HEK293T (cell line): ENCODE data around the gene PAPOLA.

Experiments
- ARNT ChIP-seq: fragments of 450-650 bp; IDR thresholded peaks from 2 replicates; pipeline ENCODE4 v1.6.1; 2017; ENCODE audit warnings: mild to moderate bottlenecking
- BHLHE40 ChIP-seq: fragments of 450-650 bp; IDR thresholded peaks from 2 replicates; pipeline ENCODE4 v1.6.1; 2016; ENCODE audit warnings: mild to moderate bottlenecking, moderate library complexity, borderline replicate concordance
- ELF4 ChIP-seq: fragments of 450-650 bp; IDR thresholded peaks from 2 replicates; pipeline ENCODE4 v1.6.1; 2017; ENCODE audit warnings: antibody characterized with exemption
- FOXA1 ChIP-seq: fragments of 450-650 bp; IDR thresholded peaks from 2 replicates; pipeline ENCODE4 v1.6.1; 2016; ENCODE audit warnings: mild to moderate bottlenecking
- FOXK2 ChIP-seq: fragments of 450-650 bp; IDR thresholded peaks from 2 replicates; pipeline ENCODE4 v1.6.1; 2016; ENCODE audit warnings: mild to moderate bottlenecking
- FOXM1 ChIP-seq: fragments of 450-650 bp; IDR thresholded peaks from 2 replicates; pipeline ENCODE4 v1.6.1; 2017; ENCODE audit warnings: mild to moderate bottlenecking, borderline replicate concordance
- L3MBTL2 ChIP-seq: fragments of 450-650 bp; conservative IDR thresholded peaks from 2 replicates; pipeline ENCODE4 v1.6.1; 2016; ENCODE audit warnings: mild to moderate bottlenecking
- SP1 ChIP-seq: fragments of 450-650 bp; IDR thresholded peaks from 2 replicates; pipeline ENCODE4 v1.6.1; 2017
- SUZ12 ChIP-seq: fragments of 450-650 bp; IDR thresholded peaks from 2 replicates; pipeline ENCODE4 v1.6.1; 2016; ENCODE audit warnings: mild to moderate bottlenecking
- TARDBP ChIP-seq: fragments of 450-650 bp; IDR thresholded peaks from 2 replicates; pipeline ENCODE4 v1.6.1; 2016
- ZNF384 ChIP-seq: fragments of 450-650 bp; IDR thresholded peaks from 2 replicates; pipeline ENCODE4 v1.6.1; 2016
- TF ChIP-seq, protein P1 (sequence below): fragments of 450-650 bp; IDR thresholded peaks from 2 replicates; pipeline ENCODE4 v1.6.1; 2016

DNA sequence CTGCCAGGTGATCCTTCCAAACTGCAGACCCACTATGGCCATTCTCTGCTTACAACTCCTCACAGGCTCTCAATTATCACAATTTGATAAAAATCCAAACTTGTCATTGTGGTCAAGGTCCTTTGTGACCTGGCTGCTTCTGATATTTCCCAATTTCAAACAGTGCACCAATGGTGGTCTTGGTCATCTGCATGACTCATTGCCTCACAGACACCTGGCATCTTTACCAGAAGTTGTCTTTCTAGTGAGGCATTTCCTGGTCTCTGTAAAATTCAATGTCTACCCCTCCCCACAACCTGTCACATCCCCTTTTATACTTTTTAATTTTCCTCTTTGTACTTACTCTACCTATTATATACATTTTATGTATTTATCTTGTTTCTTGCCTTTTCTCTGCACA, 17.8 kb upstream of the PAPOLA start:
- TF ChIP-seq FOXM1 (no peak), TARDBP (no peak), SUZ12 (no peak), SP1 (no peak), FOXA1 (no peak), FOXK2 (no peak), BHLHE40 (no peak), ARNT (no peak), ZNF384 (no peak), L3MBTL2 (no peak), ELF4 (no peak)
- TF ChIP-seq, protein P1, sequence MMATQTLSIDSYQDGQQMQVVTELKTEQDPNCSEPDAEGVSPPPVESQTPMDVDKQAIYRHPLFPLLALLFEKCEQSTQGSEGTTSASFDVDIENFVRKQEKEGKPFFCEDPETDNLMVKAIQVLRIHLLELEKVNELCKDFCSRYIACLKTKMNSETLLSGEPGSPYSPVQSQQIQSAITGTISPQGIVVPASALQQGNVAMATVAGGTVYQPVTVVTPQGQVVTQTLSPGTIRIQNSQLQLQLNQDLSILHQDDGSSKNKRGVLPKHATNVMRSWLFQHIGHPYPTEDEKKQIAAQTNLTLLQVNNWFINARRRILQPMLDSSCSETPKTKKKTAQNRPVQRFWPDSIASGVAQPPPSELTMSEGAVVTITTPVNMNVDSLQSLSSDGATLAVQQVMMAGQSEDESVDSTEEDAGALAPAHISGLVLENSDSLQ, result no peak
